HG02938 (cell line): Measurements from ENCODE around the gene KIF4A.
A peak's percentile ranks its signal among the peaks of the same experiment; 100 is the strongest.
"Not testable (repeated sequence)": the region's sequence is repeated elsewhere in the genome, so short reads cannot be mapped to it uniquely, and the experiment has no call there.

Experiments used
- ATAC-seq: cut with Tn5 transposase; IDR thresholded peaks from one replicate; pipeline ENCODE4 v1.9.1; 2021; ENCODE audit warnings: mild to moderate bottlenecking, moderate library complexity; ENCODE audit not compliant: unreplicated experiment

Gene KIF4A, protein sequence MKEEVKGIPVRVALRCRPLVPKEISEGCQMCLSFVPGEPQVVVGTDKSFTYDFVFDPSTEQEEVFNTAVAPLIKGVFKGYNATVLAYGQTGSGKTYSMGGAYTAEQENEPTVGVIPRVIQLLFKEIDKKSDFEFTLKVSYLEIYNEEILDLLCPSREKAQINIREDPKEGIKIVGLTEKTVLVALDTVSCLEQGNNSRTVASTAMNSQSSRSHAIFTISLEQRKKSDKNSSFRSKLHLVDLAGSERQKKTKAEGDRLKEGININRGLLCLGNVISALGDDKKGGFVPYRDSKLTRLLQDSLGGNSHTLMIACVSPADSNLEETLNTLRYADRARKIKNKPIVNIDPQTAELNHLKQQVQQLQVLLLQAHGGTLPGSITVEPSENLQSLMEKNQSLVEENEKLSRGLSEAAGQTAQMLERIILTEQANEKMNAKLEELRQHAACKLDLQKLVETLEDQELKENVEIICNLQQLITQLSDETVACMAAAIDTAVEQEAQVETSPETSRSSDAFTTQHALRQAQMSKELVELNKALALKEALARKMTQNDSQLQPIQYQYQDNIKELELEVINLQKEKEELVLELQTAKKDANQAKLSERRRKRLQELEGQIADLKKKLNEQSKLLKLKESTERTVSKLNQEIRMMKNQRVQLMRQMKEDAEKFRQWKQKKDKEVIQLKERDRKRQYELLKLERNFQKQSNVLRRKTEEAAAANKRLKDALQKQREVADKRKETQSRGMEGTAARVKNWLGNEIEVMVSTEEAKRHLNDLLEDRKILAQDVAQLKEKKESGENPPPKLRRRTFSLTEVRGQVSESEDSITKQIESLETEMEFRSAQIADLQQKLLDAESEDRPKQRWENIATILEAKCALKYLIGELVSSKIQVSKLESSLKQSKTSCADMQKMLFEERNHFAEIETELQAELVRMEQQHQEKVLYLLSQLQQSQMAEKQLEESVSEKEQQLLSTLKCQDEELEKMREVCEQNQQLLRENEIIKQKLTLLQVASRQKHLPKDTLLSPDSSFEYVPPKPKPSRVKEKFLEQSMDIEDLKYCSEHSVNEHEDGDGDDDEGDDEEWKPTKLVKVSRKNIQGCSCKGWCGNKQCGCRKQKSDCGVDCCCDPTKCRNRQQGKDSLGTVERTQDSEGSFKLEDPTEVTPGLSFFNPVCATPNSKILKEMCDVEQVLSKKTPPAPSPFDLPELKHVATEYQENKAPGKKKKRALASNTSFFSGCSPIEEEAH

DNA sequence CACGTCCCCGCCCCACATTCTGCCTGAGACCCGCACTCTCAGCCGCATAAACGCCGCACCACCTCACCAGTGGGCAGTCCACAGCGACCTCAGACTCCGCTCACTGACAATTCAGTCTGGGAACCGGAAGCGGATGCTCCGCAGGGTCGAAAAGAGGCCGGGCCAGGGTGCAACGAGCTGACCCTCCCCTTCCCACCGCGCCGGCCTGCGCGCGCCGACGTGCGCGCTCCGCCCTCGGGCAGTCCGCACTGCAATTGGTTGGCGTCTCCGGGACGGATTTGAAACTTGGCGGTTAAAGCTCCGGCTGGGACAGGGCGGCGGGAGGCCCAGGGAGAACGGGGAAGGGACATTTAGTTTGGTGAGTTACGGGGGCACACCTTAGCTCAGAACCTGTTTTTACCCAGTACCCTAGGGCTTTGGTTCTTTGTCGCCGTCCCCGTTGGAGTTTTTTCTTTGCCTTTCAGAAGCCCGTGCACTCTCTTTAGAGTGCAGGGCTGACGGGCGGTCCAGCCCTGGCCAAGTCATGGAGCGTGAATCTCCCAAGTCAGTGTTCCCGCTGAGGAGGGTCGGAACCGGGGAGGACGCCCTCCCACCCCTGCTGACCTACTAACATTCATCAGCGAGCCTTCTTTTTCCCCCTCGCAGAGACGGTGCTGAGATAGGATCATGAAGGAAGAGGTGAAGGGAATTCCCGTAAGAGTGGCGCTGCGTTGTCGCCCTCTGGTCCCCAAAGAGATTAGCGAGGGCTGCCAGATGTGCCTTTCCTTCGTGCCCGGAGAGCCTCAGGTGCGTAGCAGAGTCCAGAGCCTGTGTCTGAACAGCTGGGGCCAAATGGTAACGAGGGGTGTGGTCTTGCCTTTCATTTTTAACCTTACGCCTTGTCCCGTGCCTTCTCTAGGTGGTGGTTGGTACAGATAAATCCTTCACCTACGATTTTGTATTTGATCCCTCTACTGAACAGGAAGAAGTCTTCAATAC lies at the start of gene KIF4A, which contains the start of gene PDZD11:
TSS of gene KIF4A (plus strand) at position 312 of the 978 bp plus-strand sequence. CDS start at position 667, 355 bp downstream.
TSS of gene PDZD11 (minus strand) at position 135 of the 978 bp plus-strand sequence. CDS start 586 bp downstream, outside the sequence.
- ATAC-seq, result peak; percentile 93

DNA sequence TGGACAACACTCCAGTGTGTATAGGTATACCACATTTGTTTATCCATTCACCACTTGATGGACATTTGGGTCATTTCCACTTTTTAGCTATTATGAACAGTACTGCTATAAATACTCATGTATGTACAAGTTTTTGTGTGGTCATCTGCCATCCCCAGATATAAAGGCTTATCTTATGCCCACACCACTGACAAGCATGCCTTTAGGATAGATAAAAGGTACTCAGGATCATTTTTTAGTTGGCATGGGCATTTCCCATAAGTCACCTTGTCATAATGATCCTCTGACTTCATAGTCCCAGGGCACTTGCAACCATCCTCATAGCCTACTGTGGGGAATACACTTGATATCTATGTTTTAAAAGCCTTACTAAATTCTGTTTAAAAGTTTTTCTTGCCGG lies 49.2 kb upstream of the KIF4A start:
- ATAC-seq, result no peak

- no peak for ATAC-seq
Measured at GRCh38 chrX:70241501-70241900, 48.4 kb upstream of the KIF4A start.

- not testable (repeated sequence) for ATAC-seq
Measured at GRCh38 chrX:70243601-70244000, 46.3 kb upstream of the KIF4A start.

DNA sequence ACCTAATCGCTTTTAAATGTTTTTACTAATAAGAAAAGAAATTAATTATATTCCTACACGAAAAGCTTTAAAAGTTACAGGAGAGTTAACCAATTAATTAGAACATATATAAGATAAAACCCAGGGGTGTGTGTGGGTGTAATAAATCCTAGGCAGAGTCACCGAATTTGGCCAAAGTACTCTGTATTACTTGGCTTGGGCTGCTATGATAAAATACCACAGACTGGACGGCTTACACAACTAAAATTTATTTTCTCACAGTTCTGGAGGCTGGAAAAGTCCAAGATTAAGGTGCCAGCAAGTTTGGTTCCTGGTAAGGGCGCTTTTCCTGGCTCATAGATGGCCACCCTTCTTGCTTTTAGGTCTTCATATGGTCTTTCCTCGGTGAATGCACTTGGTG lies 45.0 kb upstream of the KIF4A start:
- no peak for ATAC-seq

- no peak for ATAC-seq
Measured at GRCh38 chrX:70247252-70247651, 42.7 kb upstream of the KIF4A start.

- no peak for ATAC-seq
Measured at GRCh38 chrX:70252491-70252890, 37.4 kb upstream of the KIF4A start.

GRCh38 chrX:70253377-70254062 lies 36.4 kb upstream of the KIF4A start:
- ATAC-seq, result no peak

- no peak for ATAC-seq
Measured at GRCh38 chrX:70254063-70254400, 35.9 kb upstream of the KIF4A start.

DNA sequence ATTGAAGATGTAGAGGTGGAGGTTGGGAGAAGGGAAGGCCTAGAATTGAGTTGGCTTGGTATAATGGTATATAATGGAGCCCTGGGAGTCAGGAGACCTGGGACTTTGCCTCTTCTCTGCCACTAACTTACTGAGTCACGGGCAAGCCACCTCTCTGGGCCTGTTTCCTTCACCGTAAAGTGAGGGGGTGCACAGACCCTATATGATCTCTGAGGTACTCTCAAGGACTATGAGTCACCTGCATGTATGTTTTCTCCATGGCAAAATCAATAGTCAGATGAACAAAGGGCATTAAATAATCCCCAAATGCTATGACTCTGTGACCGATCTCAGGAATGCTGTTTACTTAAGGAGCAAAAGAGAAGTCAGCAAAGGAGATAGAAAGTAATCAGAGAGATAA lies 35.0 kb upstream of the KIF4A start:
- no peak for ATAC-seq

DNA sequence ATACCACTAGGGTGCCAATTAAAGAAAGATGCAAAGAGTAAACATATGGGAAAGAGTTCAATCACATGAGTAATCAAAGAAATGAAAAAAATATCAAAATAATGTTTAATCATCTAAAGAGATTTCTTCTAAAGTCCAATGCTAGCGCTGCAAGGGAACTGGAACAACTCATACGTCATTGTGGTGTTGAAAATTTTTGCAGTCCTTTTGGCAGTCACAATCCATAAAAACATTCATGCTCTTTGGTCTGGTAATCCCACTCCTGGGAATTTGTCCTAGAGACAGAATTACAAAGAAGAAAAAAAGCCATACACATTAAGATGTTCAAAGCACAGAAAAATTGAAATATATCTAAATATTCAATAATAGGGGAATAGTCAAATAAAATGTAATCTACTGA lies 34.5 kb upstream of the KIF4A start:
- no peak for ATAC-seq

DNA sequence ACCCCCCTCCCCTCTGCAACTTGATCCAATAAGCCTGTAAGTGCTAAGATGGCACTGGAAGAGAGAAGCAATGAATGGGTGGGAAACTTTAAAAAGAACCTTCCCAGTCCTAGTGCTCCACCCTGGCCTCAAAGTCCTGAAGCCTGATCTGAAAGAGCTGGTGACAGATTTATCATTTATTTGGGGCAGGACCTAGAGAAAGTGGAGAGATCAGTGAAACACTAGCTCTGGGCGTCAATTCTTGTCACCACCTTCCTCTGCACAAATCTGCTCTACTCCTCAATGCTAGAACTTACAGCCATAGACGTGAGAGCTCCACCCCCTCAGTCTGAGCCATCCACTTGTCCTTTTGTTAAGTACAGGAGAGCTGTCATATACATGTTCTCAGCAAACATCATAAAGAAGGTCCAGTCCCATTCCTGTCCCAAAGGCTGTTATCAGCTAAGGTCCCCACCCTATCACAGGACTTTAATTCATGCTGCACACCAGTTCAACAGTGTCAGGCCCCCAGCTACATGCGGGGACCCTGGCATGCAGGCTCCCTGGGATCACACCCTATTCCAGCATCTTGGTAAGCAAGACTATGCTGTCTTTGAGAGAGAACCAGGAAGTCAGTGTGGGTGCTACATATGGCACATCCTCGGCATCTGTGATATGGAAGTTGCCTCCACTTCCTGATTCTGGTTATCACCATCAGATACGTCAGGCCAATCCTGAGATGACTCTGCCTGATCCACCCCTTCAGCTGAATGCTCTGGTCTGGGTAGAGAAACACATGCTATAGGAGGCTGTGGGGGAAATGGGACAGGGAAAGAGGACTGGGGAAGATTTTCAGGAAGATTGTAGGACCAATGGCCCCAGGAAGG lies 32.2 kb upstream of the KIF4A start:
- no peak for ATAC-seq

DNA sequence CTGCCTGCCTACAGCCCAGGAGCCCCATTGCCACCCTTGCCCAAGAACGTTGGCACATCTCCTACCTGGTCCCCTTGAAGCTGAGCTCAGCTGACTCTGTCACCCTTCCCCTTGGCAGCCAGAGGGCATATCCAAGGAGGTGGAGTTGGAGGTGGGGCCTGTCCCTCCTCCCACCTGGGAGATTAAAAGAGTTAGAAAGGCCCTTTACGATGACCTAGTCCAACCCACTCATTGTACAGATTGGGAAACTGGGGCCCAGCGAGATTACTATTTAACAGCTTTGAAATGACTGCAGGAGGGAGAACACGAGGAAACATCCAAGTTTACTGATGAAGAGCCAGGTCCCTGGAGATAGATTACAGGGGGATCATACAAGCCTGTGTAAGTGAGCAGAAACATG lies 29.8 kb upstream of the KIF4A start, which contains the start of gene P2RY4:
TSS of gene P2RY4 (minus strand) at position 101 of the 400 bp plus-strand sequence. CDS start 580 bp downstream, outside the sequence.
- ATAC-seq, result no peak

DNA sequence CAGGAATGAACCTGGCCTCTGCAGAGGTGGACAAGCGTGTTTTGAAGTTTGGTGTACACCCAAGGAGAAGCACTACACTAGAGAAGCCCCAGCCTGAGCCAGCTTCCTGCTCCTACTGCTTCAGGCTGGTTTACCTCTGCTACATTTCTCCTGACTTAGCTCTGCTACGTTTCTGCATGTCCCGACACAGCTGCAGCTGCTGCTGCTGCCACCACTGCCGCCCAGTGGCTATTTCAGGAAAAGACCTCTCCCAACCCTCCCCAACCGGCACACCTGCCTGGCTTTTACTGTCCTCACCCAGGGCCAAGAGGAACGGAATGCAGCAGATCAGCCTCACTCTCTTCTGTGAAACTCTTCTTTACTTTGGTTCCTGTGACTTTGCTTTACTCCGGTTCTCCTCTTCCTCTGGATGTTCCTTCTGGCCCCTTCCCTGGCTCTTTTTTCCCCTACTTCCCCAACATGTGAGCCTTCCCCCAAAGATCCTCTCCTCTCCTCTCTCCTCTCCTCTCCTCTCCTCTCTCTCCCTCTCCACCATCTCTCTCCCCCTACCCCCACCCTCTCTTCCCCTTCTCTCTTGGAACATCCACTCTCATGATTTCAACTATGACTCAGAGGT lies 26.8 kb upstream of the KIF4A start:
- ATAC-seq, result no peak

DNA sequence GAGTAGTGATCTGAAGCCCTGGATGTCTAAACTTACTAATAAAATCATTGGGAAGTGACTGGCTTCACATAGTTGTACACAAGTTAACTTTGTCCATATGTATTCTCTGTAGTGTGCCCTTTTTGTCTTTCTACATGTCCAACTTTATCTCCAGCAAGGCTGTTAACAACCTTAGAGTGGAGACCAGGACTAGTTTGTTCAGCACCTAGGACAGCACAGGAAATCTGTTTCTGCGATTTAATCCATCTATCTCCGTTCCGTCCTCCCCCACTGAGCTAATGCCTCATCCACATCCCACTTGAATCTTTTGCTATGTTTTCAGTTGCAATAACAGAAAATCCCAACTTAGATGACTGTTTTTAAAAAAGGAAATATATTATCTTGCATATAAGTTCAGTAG lies 25.1 kb upstream of the KIF4A start:
- ATAC-seq, result no peak

- no peak for ATAC-seq
Measured at GRCh38 chrX:70268034-70268433, 21.9 kb upstream of the KIF4A start, which contains the start of gene ARR3. TSS of gene ARR3 (plus strand) at chrX:70268334. CDS start at chrX:70269386, 1,052 bp downstream.

- ATAC-seq, result not testable (repeated sequence)
Measured at GRCh38 chrX:70274029-70274428, 15.9 kb upstream of the KIF4A start.

GRCh38 chrX:70279081-70279480 lies 10.8 kb upstream of the KIF4A start:
- no peak for ATAC-seq
